Activated CD4-positive, alpha-beta T cell treated with anti-CD3 and anti-CD28 coated beads, Interleukin-2, amount 50 U/mL, for 1 hour (primary cell): ENCODE data around the gene SGTA.
"Not testable (repeated sequence)": the region's sequence is repeated elsewhere in the genome, so short reads cannot be mapped to it uniquely, and the experiment has no call there.

ENCODE experiments used
- DNase-seq: peaks from one replicate; pipeline ENCODE4 v3.0.0-alpha.2; 2020

SGTA gene, protein sequence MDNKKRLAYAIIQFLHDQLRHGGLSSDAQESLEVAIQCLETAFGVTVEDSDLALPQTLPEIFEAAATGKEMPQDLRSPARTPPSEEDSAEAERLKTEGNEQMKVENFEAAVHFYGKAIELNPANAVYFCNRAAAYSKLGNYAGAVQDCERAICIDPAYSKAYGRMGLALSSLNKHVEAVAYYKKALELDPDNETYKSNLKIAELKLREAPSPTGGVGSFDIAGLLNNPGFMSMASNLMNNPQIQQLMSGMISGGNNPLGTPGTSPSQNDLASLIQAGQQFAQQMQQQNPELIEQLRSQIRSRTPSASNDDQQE

DNA sequence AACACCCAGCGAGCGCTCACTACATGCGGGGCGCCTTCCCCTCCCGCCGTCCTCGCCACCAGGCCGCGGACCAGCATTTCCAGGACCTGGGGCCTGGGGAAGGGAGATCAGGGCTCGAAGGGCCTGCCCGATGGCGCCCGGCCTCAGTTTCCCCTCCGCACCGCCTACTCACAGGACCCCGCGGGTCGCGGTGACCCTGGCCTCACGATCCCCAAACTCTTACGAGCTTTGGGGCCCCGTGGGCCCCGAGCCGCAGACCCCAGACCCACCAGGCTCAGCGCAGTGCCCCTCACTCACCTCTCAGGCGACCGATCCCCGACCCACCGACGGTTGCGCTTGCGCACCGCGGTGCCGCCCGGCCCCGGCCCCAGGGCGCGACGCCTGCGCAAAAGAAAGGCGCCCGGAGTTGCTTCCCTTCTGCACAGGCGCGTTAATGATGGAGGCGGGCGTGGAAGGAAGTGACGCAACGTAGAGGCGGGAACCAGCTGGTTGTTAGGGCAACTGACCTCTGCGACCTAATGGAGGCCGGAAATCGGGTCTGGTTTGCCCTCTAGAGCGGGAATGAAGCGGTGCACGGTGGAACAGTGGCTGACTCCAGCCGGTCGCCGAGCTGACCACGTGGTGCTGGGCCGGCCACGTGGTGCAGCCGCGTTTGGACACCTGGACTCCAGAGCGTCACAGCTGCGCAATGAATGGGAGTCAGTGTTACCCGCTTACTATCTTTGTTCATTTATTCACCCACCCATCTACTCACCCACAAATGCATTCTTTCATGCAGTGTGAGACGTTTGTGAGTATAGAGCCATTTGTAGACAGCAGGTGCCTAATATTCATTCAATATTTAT, at the start of gene SGTA:
TSS of gene SGTA (minus strand) at position 338 of the 845 bp plus-strand sequence. CDS start 14,205 bp downstream, outside the sequence.
- DNase-seq: peak; percentile 95

DNA sequence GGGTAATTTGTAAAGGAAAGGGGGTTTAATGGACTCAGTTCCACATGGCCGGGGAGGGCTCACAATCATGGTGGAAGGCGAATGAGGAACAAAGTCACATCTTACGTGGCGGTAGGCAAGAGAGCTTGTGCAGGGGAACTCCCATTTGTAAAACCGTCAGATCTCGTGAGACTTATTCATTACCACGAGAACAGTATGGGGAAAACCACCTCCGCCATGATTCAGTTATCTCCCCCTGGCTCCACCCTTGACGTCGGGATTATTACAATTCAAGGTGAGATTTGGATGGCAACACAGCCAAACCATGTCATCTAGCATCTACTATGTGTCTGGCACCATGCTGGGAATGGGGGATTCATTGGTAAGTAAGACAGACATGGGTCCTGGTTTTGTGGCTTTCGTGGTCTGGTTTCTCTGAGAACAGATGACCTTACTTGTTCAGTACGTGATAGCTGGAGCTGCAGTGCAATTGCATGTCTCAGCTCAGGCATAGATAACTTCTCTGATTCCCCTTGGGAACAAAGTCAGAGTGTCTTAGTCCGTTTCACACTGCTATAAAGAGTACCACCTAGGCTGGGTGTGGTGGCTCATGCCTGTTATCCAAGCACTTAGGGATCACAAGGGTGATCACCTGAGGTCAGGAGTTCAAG, 44.9 kb upstream of the SGTA start:
- DNase-seq: no peak

- DNase-seq: no peak
These were observed 43.9 kb upstream of the SGTA start for GRCh38 chr19:2827022-2827421.

- no peak for DNase-seq
These were observed 41.1 kb upstream of the SGTA start for GRCh38 chr19:2824129-2824528.

DNA sequence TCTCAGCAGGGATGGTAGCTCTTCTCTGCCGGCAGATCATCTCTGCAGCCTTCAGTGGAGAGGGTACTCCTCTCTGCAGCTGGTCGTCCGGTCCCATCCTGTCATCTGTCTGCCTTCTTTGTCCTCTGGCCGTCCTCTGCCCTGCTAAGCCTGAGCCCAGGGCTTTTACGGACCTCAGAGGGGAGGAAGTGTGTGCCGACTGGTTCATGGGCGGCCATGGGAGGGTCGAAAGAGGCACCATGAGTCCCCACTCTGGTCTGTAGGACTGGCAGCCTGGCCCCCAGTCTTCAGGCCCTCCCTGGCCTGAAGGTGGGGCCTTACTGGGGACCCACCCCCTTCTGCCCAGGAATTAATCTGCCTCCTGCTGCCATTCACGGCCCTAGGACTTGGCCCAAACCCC, 40.6 kb upstream of the SGTA start:
- DNase-seq: no peak

DNA sequence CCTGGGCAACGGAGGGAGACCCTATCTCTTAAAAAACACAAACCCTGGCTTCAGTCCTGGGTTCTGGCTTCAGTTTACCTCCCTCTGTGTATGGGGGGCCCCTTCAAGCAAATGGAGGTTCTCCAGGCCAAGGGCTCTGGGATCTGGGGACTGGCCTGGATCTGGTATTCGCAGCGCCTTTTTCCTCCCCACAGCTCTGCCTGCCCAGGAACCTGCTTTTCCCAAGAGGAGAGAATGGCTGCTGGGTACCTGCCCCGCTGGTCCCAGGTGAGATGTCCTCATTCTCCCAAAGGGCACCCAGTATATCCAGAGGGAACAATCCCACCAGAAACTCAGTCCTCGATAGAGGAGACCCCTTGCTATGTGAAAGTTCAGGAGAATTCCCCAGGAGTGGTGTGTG, 39.8 kb upstream of the SGTA start:
- DNase-seq: no peak

DNA sequence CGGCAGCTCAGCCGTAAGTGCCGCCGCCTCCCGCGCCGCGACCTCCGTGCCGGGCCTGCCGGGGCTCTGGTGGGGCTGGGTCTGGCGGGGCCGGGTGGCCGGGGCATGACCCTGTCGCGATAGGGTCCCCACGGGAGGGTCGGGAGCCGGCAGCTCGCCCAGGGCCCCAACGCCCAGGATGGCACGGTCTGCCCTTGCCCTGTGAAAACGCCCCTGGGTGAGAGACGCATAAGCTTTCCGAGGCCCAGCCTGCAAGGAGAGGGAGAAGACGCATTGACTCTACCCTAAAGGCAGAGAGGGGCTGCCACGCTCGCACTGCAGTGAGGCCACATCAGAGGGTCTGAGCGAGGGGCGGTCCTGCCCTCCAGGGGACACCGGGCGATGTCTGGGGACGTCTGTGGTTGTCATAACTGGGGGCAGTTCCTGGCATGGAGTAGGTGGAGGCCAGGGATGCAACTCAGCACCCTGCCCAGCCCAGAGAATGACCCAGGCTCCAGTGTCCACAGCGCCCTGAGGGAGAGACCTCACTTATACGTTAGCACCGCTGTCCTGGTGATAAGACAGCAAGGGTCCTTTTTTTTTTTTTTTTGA, 37.1 kb upstream of the SGTA start:
- no peak for DNase-seq

GRCh38 chr19:2819540-2820111, 36.6 kb upstream of the SGTA start, which contains the start of gene ZNF554:
Gene ZNF554, plus strand, starts transcription at chr19:2819868. Its CDS starts 204 bp downstream, at chr19:2820072.
- peak; percentile 99 for DNase-seq

- DNase-seq: not testable (repeated sequence)
These were observed 34.3 kb upstream of the SGTA start for GRCh38 chr19:2817237-2817829.

GRCh38 chr19:2816641-2817040, 33.6 kb upstream of the SGTA start:
- no peak for DNase-seq

DNA sequence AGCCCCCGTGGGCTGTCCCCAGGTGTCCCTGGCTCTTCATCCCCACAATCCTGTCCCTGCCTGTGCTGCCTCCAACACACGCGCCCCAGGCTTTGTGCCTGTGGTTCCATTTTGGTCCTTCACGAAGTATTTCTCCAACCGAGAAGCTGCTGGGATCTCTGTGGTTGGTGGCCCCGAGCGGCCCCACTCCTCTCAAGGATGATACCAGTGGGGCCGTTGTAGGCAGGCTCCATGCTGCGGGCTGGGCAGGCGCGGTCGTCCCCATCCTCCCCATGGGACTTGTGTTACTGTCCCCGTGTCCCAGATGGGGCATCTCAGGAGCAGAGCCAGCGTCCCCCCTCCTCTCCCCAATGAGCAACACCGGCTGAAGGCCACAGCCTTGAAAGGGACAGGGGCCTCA, 32.9 kb upstream of the SGTA start:
- DNase-seq: no peak

DNA sequence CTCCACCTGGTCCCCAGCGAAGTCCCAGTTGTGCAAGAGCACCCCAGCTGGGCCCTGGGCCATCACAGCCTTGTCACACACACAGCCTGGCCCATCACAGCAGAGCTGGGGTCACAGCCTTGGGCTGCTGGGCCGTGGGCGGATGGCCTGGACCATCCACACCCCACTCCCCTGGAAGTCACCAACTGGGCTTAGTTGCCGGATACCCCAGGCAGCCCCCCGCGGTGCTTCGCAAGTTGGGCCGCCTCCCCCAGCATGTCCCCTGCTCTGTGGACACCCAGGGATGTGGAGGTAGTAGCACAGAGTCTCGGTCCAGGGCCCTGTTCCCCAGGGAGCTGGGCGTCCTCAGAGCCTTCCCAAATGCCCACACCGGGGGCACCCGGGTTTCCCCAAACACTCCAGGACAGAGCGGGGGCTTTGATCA, 32.1 kb upstream of the SGTA start:
- no peak for DNase-seq

DNA sequence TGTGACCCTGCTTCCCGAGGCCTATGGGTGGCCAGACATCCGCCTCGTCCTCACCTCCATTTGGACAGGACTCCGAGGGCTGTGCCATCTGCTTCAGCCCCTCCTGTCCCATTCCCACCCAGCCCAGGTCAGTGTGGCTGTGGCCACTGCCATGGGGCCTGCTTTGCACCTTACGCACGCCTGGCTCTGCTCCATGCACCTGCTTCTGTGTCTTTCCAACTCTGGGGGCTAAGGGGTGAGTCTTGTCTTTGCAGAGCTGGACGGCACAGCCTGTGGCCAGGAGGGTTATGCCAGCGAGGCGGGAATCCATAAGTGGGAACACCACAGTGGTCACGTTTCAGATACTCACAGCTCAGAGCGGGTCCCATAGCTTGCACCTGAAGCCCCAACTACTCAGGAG, 31.4 kb upstream of the SGTA start:
- no peak for DNase-seq

DNA sequence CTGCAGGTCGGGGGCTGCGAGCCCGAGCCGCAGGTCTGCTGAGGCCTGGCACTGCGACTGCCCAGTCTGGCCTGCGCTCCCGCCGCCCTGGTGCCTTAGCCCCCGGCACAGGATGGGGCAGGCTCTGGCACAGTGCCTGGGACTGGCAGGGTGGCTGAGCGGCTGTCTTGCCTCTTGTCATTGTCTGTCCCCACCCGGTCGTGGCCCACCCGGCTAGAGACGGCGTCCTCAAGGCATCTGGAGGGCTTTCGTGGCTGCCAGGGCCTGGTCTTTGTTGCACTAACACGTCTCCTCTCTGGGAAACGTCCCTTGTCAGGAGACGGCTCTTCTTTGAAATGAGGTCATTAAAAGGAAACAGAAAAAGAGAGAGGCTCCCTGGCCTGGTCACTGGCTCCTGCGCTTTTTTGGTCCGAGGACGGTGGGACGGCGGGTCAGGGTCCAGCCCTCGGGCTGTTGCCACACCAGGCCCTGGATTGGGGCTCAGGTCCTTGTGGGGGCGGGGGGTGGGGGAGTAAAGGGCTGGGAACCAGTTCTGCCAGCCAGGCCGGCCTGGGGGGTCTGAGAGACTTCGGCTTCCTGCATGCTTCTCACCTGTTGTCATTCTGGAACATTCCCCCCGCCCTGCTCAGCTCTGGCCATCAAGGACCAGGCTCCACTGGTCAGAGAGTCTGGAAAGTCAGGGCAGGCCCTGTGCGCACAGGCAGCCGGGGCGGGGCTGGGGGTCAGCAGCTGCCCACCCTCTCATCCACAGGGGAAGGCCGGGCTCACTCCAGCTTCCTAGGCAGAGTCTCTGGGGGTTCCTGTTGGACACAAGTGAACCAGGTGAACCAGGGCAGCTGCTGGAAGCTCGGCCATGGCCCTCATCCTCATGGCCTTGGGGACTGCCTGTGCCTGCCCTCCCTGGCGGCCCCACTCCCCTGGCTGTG, 30.4 kb upstream of the SGTA start:
- DNase-seq: no peak

DNA sequence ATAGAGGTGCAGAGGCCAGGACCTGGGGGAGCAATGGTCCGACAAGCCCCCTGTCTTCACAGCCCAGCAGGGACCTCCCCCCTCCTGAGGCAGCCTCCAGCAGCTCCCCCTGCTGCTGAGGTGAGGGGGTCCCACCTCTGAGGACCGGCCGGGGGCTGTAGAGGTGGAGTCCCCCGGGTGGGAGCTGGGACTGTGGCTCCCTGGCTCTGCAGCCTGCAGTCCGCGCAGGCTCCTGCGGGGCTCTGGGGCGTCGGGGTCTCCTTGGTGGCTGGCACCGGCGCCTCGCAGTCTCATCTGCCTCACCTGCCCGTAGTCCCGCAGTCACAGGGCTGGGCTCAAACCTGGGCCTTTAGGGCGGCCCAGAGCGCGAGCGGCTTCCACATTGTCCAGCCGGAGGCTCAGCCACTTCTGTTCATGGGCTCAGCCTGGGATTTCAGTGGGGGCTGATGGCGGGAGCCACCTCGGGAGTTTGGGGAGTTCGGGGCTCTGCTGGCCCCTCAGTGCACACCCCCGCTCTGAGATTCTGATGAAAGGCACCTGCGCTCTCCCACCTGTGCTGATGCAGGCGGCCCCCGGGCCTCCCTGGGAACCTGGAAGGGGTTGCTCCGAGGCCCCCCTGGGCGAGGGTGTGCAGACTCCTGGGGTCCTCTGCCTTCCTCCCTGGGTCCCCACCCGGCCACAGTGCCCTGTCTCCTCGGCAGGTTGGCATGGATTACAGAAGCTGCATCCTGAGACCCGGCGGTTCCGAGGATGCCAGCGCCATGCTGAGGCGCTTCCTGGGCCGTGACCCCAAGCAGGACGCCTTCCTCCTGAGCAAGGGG, 29.6 kb upstream of the SGTA start:
- DNase-seq: no peak

DNA sequence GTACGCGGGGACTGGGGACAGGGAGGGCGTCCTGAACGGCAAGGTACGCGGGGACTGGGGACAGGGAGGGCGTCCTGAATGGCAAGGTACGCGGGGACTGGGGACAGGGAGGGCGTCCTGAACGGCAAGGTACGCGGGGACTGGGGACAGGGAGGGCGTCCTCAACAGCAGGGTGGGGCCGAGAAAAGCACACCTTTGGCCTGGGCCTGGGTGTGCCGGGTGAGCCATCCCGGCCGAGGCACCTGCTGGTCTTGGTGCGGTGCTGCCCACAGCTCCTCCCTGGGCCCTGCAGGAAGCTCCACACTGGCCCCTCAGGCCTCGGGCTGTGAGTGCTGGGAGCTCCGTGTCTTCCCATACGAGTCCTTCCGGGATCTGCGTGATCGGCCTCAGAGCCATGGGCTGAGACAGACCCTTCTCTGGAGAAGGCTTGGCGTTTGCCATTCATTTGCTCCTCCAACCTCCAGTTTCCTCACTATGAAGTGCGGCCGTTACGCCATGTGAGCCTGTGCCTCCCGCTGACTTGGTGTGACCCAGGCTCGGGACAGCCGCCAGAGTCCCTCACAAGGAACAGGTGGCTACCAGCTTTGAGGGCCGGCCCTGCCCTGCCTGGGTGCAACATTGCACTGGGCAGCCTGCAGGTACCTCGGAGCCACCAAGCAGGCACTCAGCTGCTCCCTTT, 28.8 kb upstream of the SGTA start:
- DNase-seq: no peak

DNA sequence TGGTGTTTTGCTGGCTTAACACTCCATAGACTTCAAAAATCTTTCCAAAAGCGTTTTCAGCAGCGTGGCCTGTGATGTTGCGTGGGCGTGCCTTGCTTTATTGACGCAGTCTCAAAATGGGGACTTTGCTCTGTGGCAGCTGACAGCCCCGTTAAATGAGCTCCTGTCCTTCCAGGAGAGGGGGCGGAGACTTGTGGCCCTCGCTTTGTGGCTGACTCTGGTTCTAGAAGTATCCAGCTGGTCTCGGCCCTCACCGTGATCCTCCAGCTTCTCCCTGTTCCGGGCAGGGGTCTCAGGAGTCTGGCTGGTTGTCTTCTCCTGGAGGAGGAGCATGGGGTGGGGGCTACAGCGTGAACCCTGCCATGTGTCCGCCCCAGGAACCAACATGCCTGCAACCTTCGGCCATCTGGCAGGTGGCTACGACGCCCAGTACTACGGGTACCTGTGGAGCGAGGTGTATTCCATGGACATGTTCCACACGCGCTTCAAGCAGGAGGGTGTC, 28.2 kb upstream of the SGTA start:
- no peak for DNase-seq

DNA sequence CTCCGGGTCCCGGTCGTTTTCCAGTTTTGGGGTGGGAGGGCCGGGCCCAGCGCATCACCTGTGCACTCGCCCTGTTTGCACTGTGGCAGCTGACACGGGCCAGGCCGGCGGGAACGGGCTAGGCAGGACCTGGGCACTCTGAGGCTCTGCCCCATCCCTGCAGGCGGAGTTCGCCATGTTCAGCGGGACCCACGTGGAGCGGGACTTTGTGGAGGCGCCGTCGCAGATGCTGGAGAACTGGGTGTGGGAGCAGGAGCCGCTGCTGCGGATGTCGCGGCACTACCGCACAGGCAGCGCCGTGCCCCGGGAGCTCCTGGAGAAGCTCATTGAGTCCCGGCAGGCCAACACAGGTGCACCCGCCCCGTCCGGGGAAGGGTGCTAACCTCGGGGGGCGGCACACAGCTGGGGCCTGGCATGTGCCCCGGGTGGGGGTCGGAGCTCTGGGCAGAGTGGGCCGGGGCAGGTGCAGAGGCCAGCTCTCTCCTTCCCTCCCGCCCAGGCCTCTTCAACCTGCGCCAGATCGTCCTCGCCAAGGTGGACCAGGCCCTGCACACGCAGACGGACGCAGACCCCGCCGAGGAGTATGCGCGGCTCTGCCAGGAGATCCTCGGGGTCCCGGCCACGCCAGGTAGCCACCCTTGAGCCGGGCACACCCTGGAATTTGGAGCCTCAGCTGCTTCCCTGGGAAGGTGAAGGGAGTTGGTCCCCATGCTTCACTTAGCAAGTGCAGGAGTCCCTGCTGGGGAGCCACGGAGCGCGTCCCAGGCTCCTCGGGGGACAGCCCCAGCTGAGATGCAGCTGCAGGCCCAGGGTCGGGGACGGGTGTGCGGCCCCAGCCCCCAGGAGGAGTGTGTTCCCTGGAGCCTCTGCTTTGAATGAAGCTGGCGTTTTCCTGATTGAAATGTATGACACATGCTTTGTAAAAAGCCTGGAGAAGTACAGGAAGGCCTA, 27.3 kb upstream of the SGTA start:
- DNase-seq: no peak
